GM18858 (cell line): Measurements from ENCODE around the gene TNS3.
"Not testable (repeated sequence)": the region's sequence is repeated elsewhere in the genome, so short reads cannot be mapped to it uniquely, and the experiment has no call there.

Experiments used
- ATAC-seq: cut with Tn5 transposase; IDR thresholded peaks from one replicate; pipeline ENCODE4 v1.9.1; 2021; ENCODE audit not compliant: unreplicated experiment

TNS3 gene

GRCh38 chr7:47581804-47582763, at the start of gene TNS3:
Gene TNS3, minus strand, starts transcription at chr7:47582111. Its CDS starts 142,475 bp downstream, at chr7:47439636.
- ATAC-seq: no peak

DNA sequence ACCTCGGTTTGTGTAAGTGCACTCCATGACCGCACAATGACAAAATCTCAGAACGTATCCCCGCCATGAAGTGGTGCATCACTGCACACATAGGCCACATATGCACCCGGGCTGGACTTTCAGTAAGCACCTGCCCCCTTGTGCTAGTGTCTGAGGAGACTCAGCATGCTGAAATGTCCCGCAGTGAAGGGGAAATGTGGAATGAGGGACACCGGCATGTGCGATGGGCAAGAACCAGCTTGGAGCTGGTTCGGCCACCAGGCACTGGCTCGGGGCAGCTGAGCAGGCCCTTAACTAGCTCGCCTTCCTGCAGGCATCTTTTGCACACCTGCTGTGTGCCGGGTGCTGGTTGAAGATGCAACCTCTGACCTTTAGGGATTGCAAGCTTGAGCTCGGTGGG, 49.8 kb upstream of the TNS3 start:
- ATAC-seq: no peak

GRCh38 chr7:47627580-47628283, 45.8 kb upstream of the TNS3 start:
- ATAC-seq: peak; percentile 76

DNA sequence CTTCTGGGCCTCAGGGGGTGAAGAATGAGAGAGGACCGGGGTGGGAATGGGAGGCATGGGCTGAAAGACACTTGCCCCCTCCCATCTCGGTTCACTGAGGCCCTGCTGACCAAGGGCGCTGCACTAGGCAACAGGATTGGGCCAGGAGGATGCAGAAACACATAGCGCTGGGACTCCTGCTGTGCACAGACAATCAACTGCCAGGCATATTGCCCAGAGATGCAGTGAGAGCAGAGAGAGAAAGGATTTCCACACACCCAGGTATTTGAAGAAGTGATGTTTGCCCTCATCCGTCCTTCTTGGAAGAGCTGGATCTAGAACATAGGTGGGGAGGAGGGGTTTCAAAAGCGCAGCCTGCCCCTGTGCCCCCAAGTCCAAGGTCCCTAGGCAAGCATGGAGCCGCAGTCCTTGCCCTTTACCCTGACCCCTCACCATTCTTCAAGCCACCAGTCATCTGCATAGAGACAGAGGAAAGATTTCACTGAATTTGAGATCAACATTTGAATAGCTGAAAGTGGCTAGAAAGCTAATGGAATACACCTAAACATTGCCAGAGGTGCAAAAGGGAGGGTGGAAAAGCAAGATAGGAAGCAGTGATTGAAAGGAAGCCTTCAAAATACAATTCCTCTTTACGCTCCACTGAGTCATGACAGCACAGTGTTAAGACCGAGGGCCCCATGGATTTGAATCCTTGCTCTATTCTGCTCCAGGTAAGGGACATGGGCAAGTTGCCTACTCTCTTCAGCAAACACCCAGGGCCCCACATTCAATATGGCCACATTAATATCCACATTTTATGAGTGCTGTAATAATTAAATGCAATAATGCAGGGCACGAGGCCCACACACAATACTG, 44.2 kb upstream of the TNS3 start:
- no peak for ATAC-seq

GRCh38 chr7:47624689-47625088, 42.8 kb upstream of the TNS3 start:
- no peak for ATAC-seq

DNA sequence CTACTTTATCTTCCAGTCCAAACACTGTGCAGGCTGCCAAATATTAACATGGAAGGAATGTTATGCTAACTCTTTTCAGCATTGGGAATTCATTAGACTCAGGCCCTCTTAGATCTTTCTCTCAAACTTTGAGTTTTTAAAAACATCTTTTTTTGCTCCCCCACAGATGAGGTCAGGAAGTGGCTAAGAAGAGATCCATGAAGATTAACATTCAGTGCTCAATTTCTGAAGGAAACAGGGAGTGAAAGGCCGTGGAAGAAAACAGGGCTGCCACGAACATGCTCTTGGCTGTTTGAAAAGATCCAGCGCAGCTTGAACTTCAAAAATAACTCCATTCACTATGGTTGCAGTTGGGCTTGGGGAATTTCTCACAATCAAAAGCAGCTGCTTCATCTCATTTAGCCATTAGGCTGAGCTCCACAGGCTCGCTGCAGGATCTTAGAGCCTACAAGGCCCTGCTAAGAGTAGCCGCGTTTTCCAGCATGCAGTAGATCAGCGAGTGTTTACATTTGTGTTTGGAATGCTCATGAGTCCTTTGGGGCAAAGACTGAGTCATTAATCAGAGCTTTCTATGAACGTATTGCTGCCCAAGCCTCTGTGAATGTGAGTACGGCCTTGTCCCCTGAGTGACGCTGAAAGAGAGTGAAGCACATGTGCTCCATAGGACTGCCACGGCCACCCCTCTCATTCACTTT, 41.2 kb upstream of the TNS3 start:
- no peak for ATAC-seq

DNA sequence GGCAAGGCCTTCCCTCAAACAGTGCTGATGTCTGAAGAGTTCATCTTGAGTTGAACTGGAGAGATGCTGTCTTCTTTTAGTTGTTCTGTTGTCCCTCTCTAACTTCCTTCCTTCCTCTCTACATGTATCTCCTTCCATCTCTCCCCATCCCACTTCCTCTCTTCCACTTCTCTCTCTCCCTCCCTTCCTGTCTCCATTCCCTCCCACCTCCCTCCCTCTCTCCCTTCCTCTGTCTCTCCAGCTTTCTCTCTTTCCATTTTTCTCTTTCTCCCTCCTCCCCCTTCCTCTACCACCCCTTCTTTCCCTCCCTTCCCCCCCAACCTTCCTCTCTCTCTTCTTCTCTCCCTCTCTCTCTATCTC, 40.7 kb upstream of the TNS3 start:
- no peak for ATAC-seq

- no peak for ATAC-seq
Observed at GRCh38 chr7:47621979-47622561, 40.2 kb upstream of the TNS3 start.

DNA sequence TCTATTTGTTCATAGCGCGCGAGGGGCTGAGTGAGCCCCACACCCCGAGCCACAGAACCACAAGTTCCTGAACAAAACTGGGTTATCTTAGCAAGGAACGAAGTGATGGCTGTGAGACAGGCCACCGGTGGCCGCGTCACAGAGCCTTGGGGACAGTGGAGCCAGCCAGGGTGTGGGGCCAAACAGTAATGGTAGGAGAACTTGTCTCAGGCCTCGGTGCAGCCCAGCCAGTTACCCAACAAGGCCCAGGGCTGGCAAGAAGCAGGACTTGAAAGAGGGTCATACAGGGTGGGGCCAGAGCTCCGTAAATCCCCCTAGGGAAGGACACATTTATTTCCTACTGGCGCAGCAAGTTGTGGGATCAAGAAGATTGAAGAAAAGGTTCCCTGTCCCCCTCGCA, 39.4 kb upstream of the TNS3 start:
- ATAC-seq: no peak

- no peak for ATAC-seq
Observed at GRCh38 chr7:47619806-47620205, 37.9 kb upstream of the TNS3 start.

DNA sequence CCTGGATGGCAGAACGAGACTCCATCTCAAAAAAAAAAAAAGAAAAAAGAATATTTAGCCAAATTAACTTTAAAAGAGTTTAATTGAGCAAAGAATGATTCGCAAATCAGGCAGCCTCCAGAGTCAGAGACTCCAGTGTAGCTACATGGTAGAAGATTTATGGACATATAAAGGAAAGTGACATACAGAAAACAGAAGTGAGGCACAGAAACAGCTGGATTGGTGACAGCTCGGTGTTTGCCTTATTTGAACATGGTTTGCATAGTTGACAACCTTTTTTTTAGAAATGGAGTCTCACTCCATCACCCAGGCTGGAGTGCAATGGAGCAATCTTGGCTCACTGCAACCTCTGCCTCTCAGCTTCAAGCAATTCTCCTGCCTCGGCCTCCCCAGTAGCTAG, 35.2 kb upstream of the TNS3 start:
- no peak for ATAC-seq

DNA sequence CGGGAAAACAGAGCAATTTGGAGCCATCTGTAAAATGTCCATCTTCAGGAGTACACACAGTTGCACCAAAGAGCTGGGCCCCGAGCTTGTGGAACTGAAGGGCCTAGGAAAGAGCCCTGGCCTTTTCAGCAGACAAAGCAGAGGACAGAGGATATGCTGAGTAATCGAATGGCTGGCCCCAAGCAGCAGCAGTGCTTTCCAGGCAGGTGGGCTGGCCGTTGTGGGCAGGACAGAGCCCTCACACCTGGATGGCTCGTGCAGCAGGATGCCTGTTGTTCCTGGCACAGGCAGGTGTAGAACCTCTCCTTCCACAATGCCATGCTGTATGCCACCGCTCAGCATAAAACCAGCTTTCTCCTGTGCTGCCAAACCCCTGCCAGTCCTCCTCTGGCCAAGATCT, 32.5 kb upstream of the TNS3 start:
- ATAC-seq: no peak

- ATAC-seq: no peak
Observed at GRCh38 chr7:47611045-47611511, 29.2 kb upstream of the TNS3 start.

- no peak for ATAC-seq
Observed at GRCh38 chr7:47610506-47611044, 28.7 kb upstream of the TNS3 start.

DNA sequence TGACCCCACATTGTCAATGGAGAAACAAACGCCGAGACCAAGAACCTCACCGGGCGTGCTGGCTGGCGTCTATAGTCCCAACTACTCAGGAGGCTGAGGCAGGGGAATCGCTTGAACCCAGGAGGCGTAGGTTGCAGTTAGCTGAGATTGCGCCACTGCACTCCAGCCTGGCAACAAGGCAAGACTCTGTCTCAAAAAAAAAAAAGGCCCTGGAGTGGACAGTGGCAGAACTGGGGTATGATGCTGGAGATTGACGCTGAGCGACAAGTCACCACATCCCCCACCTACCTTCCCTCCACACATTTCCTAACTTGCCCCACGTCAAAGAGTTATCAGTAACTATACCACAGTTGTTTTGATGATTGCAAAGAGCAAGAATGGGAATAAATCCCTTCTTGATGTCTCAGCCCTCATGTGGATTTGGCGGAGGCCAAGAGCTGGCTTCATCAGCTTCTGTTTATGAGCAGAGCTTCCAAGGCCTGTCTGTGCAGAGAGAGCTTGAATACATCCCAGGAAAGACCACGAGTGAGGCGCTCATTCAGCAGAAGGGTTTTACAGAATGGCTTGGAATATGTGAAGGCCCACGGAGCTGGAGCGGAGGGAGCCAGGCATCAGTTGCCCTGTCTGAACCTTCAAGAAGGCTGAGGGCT, 28.0 kb upstream of the TNS3 start:
- ATAC-seq: no peak

- ATAC-seq: not testable (repeated sequence)
Observed at GRCh38 chr7:47606593-47607046, 24.7 kb upstream of the TNS3 start.

GRCh38 chr7:47605816-47606575, 24.1 kb upstream of the TNS3 start:
- ATAC-seq: no peak

DNA sequence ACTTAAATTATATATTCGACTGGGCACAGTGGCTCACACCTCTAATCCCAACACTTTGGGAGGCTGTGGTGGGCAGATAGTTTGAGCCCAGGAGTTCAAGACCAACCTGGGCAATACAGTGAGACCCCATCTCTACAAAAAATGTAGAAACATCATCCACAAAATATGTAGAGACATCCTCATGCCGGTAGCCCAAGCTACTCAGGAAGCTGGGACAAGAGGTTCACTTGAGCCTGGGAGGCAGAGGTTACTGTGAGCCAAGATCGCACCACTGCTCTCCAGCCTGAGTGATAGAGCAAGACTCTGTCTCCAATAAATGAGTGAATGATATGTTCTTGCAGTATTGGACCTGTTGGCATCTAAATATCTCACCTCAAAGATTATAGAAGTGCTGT, 22.6 kb upstream of the TNS3 start:
- no peak for ATAC-seq
